Measurements from ENCODE around the gene CRTC3.

DNA sequence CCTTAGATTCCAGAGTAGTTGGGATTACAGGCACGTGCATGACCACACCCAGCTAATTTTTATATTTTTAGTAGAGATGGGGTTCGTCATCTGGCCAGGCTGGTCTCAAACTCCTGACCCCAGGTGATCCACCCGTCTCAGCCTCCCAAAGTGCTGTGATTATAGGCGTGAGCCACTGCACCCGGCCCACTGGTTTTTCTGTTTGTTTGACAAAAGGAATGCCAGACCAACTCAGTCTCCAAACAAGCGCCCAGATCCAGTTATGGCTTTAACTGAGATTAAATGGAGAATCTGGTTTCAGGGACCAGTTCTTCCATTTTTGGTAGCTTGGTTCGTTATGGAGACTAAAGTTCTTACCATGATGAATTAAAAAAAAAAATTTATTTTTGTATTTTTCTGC is 50.8 kb downstream of the CRTC3 start:
- TF ChIP-seq POLR2A (IDR thresholded peaks at IDR 0.05; ENCODE audit: low read depth, low read length) (no peak), SMC3 (IDR thresholded peaks at IDR 0.05; ENCODE audit: low read depth, low read length) (no peak), RFX5 (IDR thresholded peaks at IDR 0.05; ENCODE audit: low read depth, low read length) (no peak), MAFK (IDR thresholded peaks at IDR 0.05; ENCODE audit: low read depth, low read length) (no peak), MXI1 (IDR thresholded peaks at IDR 0.05; ENCODE audit: borderline replicate concordance, low read depth, low read length) (no peak)
- TF ChIP-seq, protein P1, sequence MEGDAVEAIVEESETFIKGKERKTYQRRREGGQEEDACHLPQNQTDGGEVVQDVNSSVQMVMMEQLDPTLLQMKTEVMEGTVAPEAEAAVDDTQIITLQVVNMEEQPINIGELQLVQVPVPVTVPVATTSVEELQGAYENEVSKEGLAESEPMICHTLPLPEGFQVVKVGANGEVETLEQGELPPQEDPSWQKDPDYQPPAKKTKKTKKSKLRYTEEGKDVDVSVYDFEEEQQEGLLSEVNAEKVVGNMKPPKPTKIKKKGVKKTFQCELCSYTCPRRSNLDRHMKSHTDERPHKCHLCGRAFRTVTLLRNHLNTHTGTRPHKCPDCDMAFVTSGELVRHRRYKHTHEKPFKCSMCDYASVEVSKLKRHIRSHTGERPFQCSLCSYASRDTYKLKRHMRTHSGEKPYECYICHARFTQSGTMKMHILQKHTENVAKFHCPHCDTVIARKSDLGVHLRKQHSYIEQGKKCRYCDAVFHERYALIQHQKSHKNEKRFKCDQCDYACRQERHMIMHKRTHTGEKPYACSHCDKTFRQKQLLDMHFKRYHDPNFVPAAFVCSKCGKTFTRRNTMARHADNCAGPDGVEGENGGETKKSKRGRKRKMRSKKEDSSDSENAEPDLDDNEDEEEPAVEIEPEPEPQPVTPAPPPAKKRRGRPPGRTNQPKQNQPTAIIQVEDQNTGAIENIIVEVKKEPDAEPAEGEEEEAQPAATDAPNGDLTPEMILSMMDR (conservative IDR thresholded peaks at IDR 0.05; ENCODE audit: low read depth, low read length) = no peak
